Measurements from ENCODE around the gene MRPL3. TPM values are rescaled to one million over a fixed set of nuclear protein-coding genes. Genes with fewer than 3 reads are reported as not detected.

Gene MRPL3
- total RNA-seq (2022; extraction: Qiagen RNA extraction), result 90.5 to 114 TPM (median 91.6 TPM) in 5 replicates

GRCh38 chr3:131502530-131503319 lies at the start of gene MRPL3:
Gene MRPL3, minus strand, starts transcription at chr3:131502971. Its CDS starts 150 bp downstream, at chr3:131502821.

Other genes starting within 250 kb of the MRPL3 start
- gene NUDT16, start 121.2 kb downstream of the MRPL3 start, total RNA-seq (2022; extraction: Qiagen RNA extraction), result 6.0 to 7.3 TPM (median 6.7 TPM) in 5 replicates

Measured in A549 treated with CORT108297 at 1 μM for 4 hours (cell line).